HepG2 (cell line): ENCODE results near the gene SIN3A. TPM values are rescaled to one million over a fixed set of nuclear protein-coding genes. Genes with fewer than 3 reads are reported as not detected.
A peak's percentile ranks its signal among the peaks of the same experiment; 100 is the strongest.

Experiments
- ELF3 ChIP-seq: IDR thresholded peaks from 2 replicates; pipeline ENCODE4 v1.6.1; 2016; ENCODE audit warnings: missing genetic modification reagents, missing compliant biosample characterization
- HNF1B ChIP-seq: sonication (generic); formaldehyde crosslinking; IDR thresholded peaks from 2 replicates; pipeline ENCODE4 v1.5.1; 2020; ENCODE audit warnings: mild to moderate bottlenecking, moderate library complexity, missing genetic modification reagents
- MYNN ChIP-seq: sonication (generic); formaldehyde crosslinking; IDR thresholded peaks from 2 replicates; pipeline ENCODE4 v1.4.0; 2020; ENCODE audit warnings: mild to moderate bottlenecking, low read depth, missing genetic modification reagents
- NFRKB ChIP-seq: fragments of 450-650 bp; IDR thresholded peaks from 2 replicates; pipeline ENCODE4 v1.6.1; 2017
- PHF21A ChIP-seq: sonication (generic); formaldehyde crosslinking; IDR thresholded peaks from 2 replicates; pipeline ENCODE4 v1.5.0; 2020; ENCODE audit warnings: mild to moderate bottlenecking, missing genetic modification reagents
- SAP130 ChIP-seq: IDR thresholded peaks from 2 replicates; pipeline ENCODE4 v1.6.1; 2016; ENCODE audit warnings: low read depth
- SIN3B ChIP-seq: fragments of 150-350 bp; IDR thresholded peaks from 2 replicates; pipeline ENCODE4 v1.6.1; 2014; ENCODE audit warnings: low read length
- SMAD3 ChIP-seq: sonication (generic); formaldehyde crosslinking; IDR thresholded peaks from 2 replicates; pipeline ENCODE4 v1.4.0; 2020; ENCODE audit warnings: missing genetic modification reagents
- SMARCE1 ChIP-seq: fragments of 450-650 bp; IDR thresholded peaks from 2 replicates; pipeline ENCODE4 v1.6.1; 2017; ENCODE audit warnings: borderline replicate concordance
- SRY ChIP-seq: sonication (generic); formaldehyde crosslinking; IDR thresholded peaks from 2 replicates; pipeline ENCODE4 v1.8.0; 2022; ENCODE audit warnings: mild to moderate bottlenecking, missing genetic modification reagents
- XRCC5 ChIP-seq: fragments of 200-400 bp; formaldehyde crosslinking; optimal IDR thresholded peaks from 2 replicates; pipeline ENCODE3; 2017; ENCODE audit warnings: mild to moderate bottlenecking, low read length
- ZC3H13 ChIP-seq: sonication (generic); formaldehyde crosslinking; IDR thresholded peaks from 2 replicates; pipeline ENCODE4 v1.8.1; 2023; ENCODE audit warnings: mild to moderate bottlenecking, missing genetic modification reagents, moderate library complexity
- ZFP36L1 ChIP-seq: sonication (generic); formaldehyde crosslinking; IDR thresholded peaks from 2 replicates; pipeline ENCODE4 v1.8.0; 2022; ENCODE audit warnings: mild to moderate bottlenecking, missing genetic modification reagents, moderate library complexity
- ZNF124 ChIP-seq: sonication (generic); formaldehyde crosslinking; IDR thresholded peaks from 2 replicates; pipeline ENCODE4 v1.4.0; 2020; ENCODE audit warnings: missing genetic modification reagents
- ZNF281 ChIP-seq: sonication (generic); formaldehyde crosslinking; IDR thresholded peaks from 2 replicates; pipeline ENCODE4 v1.4.0; 2020; ENCODE audit warnings: missing genetic modification reagents, borderline replicate concordance
- ZNF709 ChIP-seq: sonication (generic); formaldehyde crosslinking; IDR thresholded peaks from 2 replicates; pipeline ENCODE4 v1.5.0; 2020; ENCODE audit warnings: mild to moderate bottlenecking, missing genetic modification reagents
- ZNF780A ChIP-seq: sonication (generic); formaldehyde crosslinking; IDR thresholded peaks from 2 replicates; pipeline ENCODE4 v1.8.0; 2022; ENCODE audit warnings: mild to moderate bottlenecking, missing genetic modification reagents, moderate library complexity
- polyA plus RNA-seq, 8 experiments: library from polyadenylated mRNA; depleted of rRNA in 3 of 8; stranded (reverse) in 7 of 8; unstranded in 1 of 8; fragments of >200 nt; fragmentation: Illumina TruSeq in 4 of 8; extraction: Trizol in 4 of 8; gene quantifications; 2 replicates each; pipeline versions ENCODE4 v1.2.1 to v1.2.3, GENCODE V29; 2011 to 2016; ENCODE audit warnings: low read depth in 4 of 8, missing spikeins in 1 of 8, mixed read lengths in 1 of 8; ENCODE audit not compliant: insufficient read depth in 1 of 8
- total RNA-seq, 5 experiments: library from RNA; depleted of rRNA; stranded (reverse); fragments of >200 nt; fragmentation: Illumina TruSeq; extraction: Trizol; gene quantifications; 2 replicates each; pipeline ENCODE4 v1.2.3, GENCODE V29; 2016; ENCODE audit warnings: low read depth in 1 of 5
- TF ChIP-seq, protein P1 (sequence below), 2 experiments: sonication (generic) in 1 of 2; formaldehyde crosslinking in 1 of 2; IDR thresholded peaks; 2 replicates each; pipeline versions ENCODE4 v1.4.0 to v1.6.1; 2018 to 2020; ENCODE audit warnings: missing genetic modification reagents in 2 of 2, borderline replicate concordance in 1 of 2, low read depth in 1 of 2, mild to moderate bottlenecking in 1 of 2, missing biosample characterization in 1 of 2
- TF ChIP-seq, protein P2 (sequence below): IDR thresholded peaks from 2 replicates; pipeline ENCODE4 v1.6.1; 2016; ENCODE audit warnings: mild to moderate bottlenecking
- TF ChIP-seq, protein P3 (sequence below): fragments of 450-650 bp; IDR thresholded peaks from 2 replicates; pipeline ENCODE4 v1.6.1; 2017; ENCODE audit warnings: mild to moderate bottlenecking

SIN3A gene
- total and polyA plus RNA-seq, 2 of the 13 experiments (the other 11 are each of a cell fraction or from before 2014, with no cell fraction given): 16.1 to 28.1 TPM

DNA sequence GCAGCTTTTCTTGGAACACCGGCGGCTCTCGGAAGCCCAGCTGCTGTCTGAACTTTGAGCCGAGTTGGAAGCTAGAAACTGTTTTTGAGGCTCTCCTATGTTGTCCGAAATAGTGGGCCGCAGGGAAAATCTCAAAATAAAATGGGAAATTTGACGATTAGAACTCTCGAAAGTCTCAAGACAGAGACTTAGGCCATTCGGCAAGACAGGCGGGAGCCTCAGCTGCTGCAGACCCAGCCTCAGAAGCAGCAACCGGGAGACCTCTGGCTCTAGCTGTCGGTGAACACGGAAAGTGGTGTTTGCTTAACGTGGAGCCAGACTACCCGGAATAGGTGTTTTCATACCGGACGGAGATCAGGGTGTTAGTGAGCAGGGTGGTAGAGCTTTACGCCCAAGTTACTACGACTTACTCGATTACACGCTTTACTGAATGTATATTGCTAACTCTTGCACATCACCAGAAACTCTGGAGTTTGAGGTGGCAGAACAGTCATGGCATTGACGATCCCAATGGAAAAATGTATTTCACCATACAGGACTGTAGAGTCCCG is 82.7 kb downstream of the SIN3A start (continued):
- TF ChIP-seq, protein P1, sequence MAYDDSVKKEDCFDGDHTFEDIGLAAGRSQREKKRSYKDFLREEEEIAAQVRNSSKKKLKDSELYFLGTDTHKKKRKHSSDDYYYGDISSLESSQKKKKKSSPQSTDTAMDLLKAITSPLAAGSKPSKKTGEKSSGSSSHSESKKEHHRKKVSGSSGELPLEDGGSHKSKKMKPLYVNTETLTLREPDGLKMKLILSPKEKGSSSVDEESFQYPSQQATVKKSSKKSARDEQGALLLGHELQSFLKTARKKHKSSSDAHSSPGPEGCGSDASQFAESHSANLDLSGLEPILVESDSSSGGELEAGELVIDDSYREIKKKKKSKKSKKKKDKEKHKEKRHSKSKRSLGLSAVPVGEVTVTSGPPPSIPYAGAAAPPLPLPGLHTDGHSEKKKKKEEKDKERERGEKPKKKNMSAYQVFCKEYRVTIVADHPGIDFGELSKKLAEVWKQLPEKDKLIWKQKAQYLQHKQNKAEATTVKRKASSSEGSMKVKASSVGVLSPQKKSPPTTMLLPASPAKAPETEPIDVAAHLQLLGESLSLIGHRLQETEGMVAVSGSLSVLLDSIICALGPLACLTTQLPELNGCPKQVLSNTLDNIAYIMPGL (CRISPR knock-in tag; IDR thresholded peaks at IDR 0.05; ENCODE audit: borderline replicate concordance in 1 of 2, low read depth in 1 of 2): peak in 1 of 2 experiments; percentile 25; a peak in 1 of 4 replicates
- TF ChIP-seq SAP130 (peak; percentile 79; the same call in 1 of the 2 replicates), SRY (CRISPR knock-in tag) (no peak; the same call in 1 of the 2 replicates), ZNF780A (CRISPR knock-in tag) (0 out of 2 replicates have a peak, but pooled peaks have one; percentile 20), ZC3H13 (CRISPR knock-in tag) (peak; percentile 69), PHF21A (CRISPR knock-in tag) (peak; percentile 90; the same call in 1 of the 2 replicates), SIN3B (no peak), HNF1B (CRISPR knock-in tag) (peak; percentile 88), ELF3 (CRISPR knock-in tag) (no peak; the same call in 1 of the 2 replicates), ZNF281 (CRISPR knock-in tag) (no peak), SMARCE1 (no peak), SMAD3 (CRISPR knock-in tag) (0 out of 2 replicates have a peak, but pooled peaks have one; percentile 0), NFRKB (no peak), MYNN (CRISPR knock-in tag) (0 out of 2 replicates have a peak, but pooled peaks have one; percentile 1), ZNF709 (CRISPR knock-in tag) (0 out of 2 replicates have a peak, but pooled peaks have one; percentile 18), XRCC5 (peak; percentile 99), ZFP36L1 (peak; percentile 61; the same call in 1 of the 2 replicates), ZNF124 (CRISPR knock-in tag) (peak; percentile 39; the same call in 1 of the 2 replicates)
- TF ChIP-seq, protein P2, sequence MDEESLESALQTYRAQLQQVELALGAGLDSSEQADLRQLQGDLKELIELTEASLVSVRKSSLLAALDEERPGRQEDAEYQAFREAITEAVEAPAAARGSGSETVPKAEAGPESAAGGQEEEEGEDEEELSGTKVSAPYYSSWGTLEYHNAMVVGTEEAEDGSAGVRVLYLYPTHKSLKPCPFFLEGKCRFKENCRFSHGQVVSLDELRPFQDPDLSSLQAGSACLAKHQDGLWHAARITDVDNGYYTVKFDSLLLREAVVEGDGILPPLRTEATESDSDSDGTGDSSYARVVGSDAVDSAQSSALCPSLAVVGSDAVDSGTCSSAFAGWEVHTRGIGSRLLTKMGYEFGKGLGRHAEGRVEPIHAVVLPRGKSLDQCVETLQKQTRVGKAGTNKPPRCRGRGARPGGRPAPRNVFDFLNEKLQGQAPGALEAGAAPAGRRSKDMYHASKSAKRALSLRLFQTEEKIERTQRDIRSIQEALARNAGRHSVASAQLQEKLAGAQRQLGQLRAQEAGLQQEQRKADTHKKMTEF: 0 out of 2 replicates have a peak, but pooled peaks have one; percentile 4
- TF ChIP-seq, protein P3, sequence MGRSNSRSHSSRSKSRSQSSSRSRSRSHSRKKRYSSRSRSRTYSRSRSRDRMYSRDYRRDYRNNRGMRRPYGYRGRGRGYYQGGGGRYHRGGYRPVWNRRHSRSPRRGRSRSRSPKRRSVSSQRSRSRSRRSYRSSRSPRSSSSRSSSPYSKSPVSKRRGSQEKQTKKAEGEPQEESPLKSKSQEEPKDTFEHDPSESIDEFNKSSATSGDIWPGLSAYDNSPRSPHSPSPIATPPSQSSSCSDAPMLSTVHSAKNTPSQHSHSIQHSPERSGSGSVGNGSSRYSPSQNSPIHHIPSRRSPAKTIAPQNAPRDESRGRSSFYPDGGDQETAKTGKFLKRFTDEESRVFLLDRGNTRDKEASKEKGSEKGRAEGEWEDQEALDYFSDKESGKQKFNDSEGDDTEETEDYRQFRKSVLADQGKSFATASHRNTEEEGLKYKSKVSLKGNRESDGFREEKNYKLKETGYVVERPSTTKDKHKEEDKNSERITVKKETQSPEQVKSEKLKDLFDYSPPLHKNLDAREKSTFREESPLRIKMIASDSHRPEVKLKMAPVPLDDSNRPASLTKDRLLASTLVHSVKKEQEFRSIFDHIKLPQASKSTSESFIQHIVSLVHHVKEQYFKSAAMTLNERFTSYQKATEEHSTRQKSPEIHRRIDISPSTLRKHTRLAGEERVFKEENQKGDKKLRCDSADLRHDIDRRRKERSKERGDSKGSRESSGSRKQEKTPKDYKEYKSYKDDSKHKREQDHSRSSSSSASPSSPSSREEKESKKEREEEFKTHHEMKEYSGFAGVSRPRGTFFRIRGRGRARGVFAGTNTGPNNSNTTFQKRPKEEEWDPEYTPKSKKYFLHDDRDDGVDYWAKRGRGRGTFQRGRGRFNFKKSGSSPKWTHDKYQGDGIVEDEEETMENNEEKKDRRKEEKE: no peak
